Esophagus (tissue), 2 donors: ENCODE results near the gene WBP2. TPM values are rescaled to one million over a fixed set of nuclear protein-coding genes. Genes with fewer than 3 reads are reported as not detected.

Experiments used
- H3K27ac ChIP-seq, 2 donors: one replicate each; pipeline ENCODE4 v1.5.1; 2013; ENCODE audit warnings: low read depth in 2 of 2, mild to moderate bottlenecking in 2 of 2, inconsistent platforms in 1 of 2, low read length in 1 of 2, moderate library complexity in 1 of 2
- H3K27me3 ChIP-seq, 2 donors: one replicate each; pipeline ENCODE4 v1.6.1; 2013; ENCODE audit warnings: low read length in 2 of 2, control low read depth in 1 of 2, mild to moderate bottlenecking in 1 of 2; ENCODE audit not compliant: insufficient read depth in 2 of 2, control insufficient read depth in 1 of 2
- H3K36me3 ChIP-seq, 2 donors: one replicate each; pipeline ENCODE4 v1.6.1; 2013; ENCODE audit warnings: low read length in 1 of 2; ENCODE audit not compliant: control insufficient read depth in 2 of 2, insufficient read depth in 2 of 2
- H3K4me1 ChIP-seq, 2 donors: one replicate each; pipeline ENCODE4 v1.6.1; 2013; ENCODE audit warnings: low read length in 1 of 2; ENCODE audit not compliant: control insufficient read depth in 2 of 2, insufficient read depth in 2 of 2
- H3K4me3 ChIP-seq, 2 donors: one replicate each; pipeline ENCODE4 v1.5.1; 2013; ENCODE audit warnings: low read length in 2 of 2, mild to moderate bottlenecking in 2 of 2, low read depth in 1 of 2, moderate library complexity in 1 of 2
- H3K9me3 ChIP-seq, 2 donors: one replicate each; pipeline ENCODE4 v1.6.1; 2013; ENCODE audit warnings: mild to moderate bottlenecking in 2 of 2, low read depth in 1 of 2, low read length in 1 of 2, moderate library complexity in 1 of 2; ENCODE audit not compliant: control insufficient read depth in 2 of 2, insufficient read depth in 1 of 2
- WGBS, 2 donors: extraction: QIAGEN DNeasy Blood & Tissue Kit; methylation state at CpG; one replicate each; pipeline ENCODE4 v1.1.7; 2013; 5-methylcytosine and 5-hydroxymethylcytosine counted together
- polyA plus RNA-seq, 2 donors: library from polyadenylated mRNA; stranded (reverse); fragments of 200-250 nt; gene quantifications; one replicate each; pipeline ENCODE4 v1.2.3, GENCODE V29; 2013
- donor health status: healthy with polysubstance abuse.
- donor health status: Bipolar disorder and iron deficiency.

WBP2 gene
- polyA plus RNA-seq, 2 donors = 65.1 to 65.9 TPM

GRCh38 chr17:75839942-75840798, 15.0 kb downstream of the WBP2 start:
- Histone ChIP-seq H3K9me3 (no peaks in the 10 kb centered on the region), H3K27ac (no peak overlapping the region), H3K27me3 (no peaks in the 10 kb centered on the region), H3K4me3 (no peak overlapping the region), H3K36me3 (peaks cover 0 to 21% of the 10 kb centered on the region in 2 donors), H3K4me1 (peaks cover 0 to 16% of the 10 kb centered on the region in 2 donors)
- 88 to 91% methylated on average over 34 to 36 of the region's 36 CpGs for WGBS, 2 donors

- Histone ChIP-seq H3K27me3 (no peaks in the 10 kb centered on the region), H3K4me3 (no peak overlapping the region), H3K4me1 (peaks cover 0 to 4% of the 10 kb centered on the region in 2 donors), H3K36me3 (peaks cover 0 to 30% of the 10 kb centered on the region in 2 donors), H3K9me3 (no peaks in the 10 kb centered on the region), H3K27ac (no peak overlapping the region)
- WGBS, 2 donors = 94% methylated on average over 15 of the region's 15 CpGs
Measured at GRCh38 chr17:75838410-75838809, 16.7 kb downstream of the WBP2 start.

GRCh38 chr17:75837899-75838298, 17.2 kb downstream of the WBP2 start:
- Histone ChIP-seq H3K27ac (no peak overlapping the region), H3K9me3 (no peaks in the 10 kb centered on the region), H3K36me3 (peaks cover 0 to 30% of the 10 kb centered on the region in 2 donors), H3K27me3 (no peaks in the 10 kb centered on the region), H3K4me3 (no peak overlapping the region), H3K4me1 (peaks cover 0 to 7% of the 10 kb centered on the region in 2 donors)
- WGBS, 2 donors = 79 to 83% methylated on average over 7 of the region's 7 CpGs

GRCh38 chr17:75836605-75837004, 18.5 kb downstream of the WBP2 start:
- 82 to 90% methylated on average over 9 of the region's 9 CpGs for WGBS, 2 donors
- Histone ChIP-seq H3K27me3 (no peaks in the 10 kb centered on the region), H3K9me3 (no peaks in the 10 kb centered on the region), H3K4me3 (no peak overlapping the region), H3K36me3 (peaks cover 0 to 30% of the 10 kb centered on the region in 2 donors), H3K27ac (no peak overlapping the region), H3K4me1 (peaks cover 0 to 7% of the 10 kb centered on the region in 2 donors)

GRCh38 chr17:75835654-75835987, 19.5 kb downstream of the WBP2 start:
- WGBS, 2 donors = 67 to 68% methylated on average over 9 of the region's 9 CpGs
- no peaks in the 10 kb centered on the region for H3K27me3 ChIP-seq
- H3K9me3 ChIP-seq = no peaks in the 10 kb centered on the region
- H3K36me3 ChIP-seq = peaks cover 0 to 30% of the 10 kb centered on the region in 2 donors
- no peak overlapping the region for H3K4me3 ChIP-seq
- peaks cover 0 to 7% of the 10 kb centered on the region in 2 donors for H3K4me1 ChIP-seq
- no peak overlapping the region for H3K27ac ChIP-seq

GRCh38 chr17:75834928-75835653, 20.0 kb downstream of the WBP2 start:
- H3K27ac ChIP-seq = no peak overlapping the region
- 62 to 63% methylated on average over 24 of the region's 24 CpGs for WGBS, 2 donors

GRCh38 chr17:75834279-75834920, 20.7 kb downstream of the WBP2 start:
- 93 to 94% methylated on average over 25 of the region's 25 CpGs for WGBS, 2 donors

More at GRCh38 chr17:75834928-75835653, 20.0 kb downstream of the WBP2 start:
- no peak overlapping the region for H3K4me3 ChIP-seq
- H3K27me3 ChIP-seq = no peaks in the 10 kb centered on the region
- H3K9me3 ChIP-seq = no peaks in the 10 kb centered on the region
- H3K4me1 ChIP-seq = peaks cover 0 to 7% of the 10 kb centered on the region in 2 donors
- peaks cover 0 to 29% of the 10 kb centered on the region in 2 donors for H3K36me3 ChIP-seq

GRCh38 chr17:75832652-75833400, 22.3 kb downstream of the WBP2 start:
- peak overlapping the region; percentile 53 to 60 for H3K27ac ChIP-seq
- no peaks in the 10 kb centered on the region for H3K9me3 ChIP-seq
- WGBS, 2 donors = 53 to 56% methylated on average over 18 to 20 of the region's 20 CpGs
- H3K36me3 ChIP-seq = peaks cover 0 to 32% of the 10 kb centered on the region in 2 donors
- H3K4me1 ChIP-seq = peaks cover under 1 to 10% of the 10 kb centered on the region in 2 donors
- no peaks in the 10 kb centered on the region for H3K27me3 ChIP-seq
- no peak overlapping the region for H3K4me3 ChIP-seq

More at GRCh38 chr17:75834279-75834920, 20.7 kb downstream of the WBP2 start:
- Histone ChIP-seq H3K27ac (no peak overlapping the region), H3K9me3 (no peaks in the 10 kb centered on the region), H3K27me3 (no peaks in the 10 kb centered on the region), H3K4me3 (no peak overlapping the region), H3K4me1 (peaks cover 0 to 7% of the 10 kb centered on the region in 2 donors), H3K36me3 (peaks cover 0 to 28% of the 10 kb centered on the region in 2 donors)

- no peaks in the 10 kb centered on the region for H3K9me3 ChIP-seq
- H3K27ac ChIP-seq = peak overlapping the region; percentile 53 to 60
- H3K4me3 ChIP-seq = no peak overlapping the region
- H3K27me3 ChIP-seq = no peaks in the 10 kb centered on the region
- peaks cover 0 to 32% of the 10 kb centered on the region in 2 donors for H3K36me3 ChIP-seq
- H3K4me1 ChIP-seq = peaks cover 3 to 16% of the 10 kb centered on the region in 2 donors
- WGBS, 2 donors = 68 to 81% methylated on average over 10 of the region's 10 CpGs
Measured at GRCh38 chr17:75832164-75832651, 22.9 kb downstream of the WBP2 start.
